OCI-LY7 (cell line): Measurements from ENCODE around the gene F2RL3.

Experiments
- CTCF ChIP-seq: fragments of 200-600 bp; sonication (generic); conservative IDR thresholded peaks from 2 replicates; pipeline ENCODE4 v1.5.1; 2014; ENCODE audit warnings: mild to moderate bottlenecking, antibody characterized with exemption, low read length, moderate library complexity, mixed read lengths
- EZH2phosphoT487 ChIP-seq: fragments of 200-600 bp; sonication (generic); IDR thresholded peaks from 2 replicates; pipeline ENCODE4 v1.6.1; 2018; ENCODE audit warnings: low read depth, borderline replicate concordance, mild to moderate bottlenecking, mixed run types, antibody characterized with exemption, low read length, moderate library complexity, mixed read lengths

DNA sequence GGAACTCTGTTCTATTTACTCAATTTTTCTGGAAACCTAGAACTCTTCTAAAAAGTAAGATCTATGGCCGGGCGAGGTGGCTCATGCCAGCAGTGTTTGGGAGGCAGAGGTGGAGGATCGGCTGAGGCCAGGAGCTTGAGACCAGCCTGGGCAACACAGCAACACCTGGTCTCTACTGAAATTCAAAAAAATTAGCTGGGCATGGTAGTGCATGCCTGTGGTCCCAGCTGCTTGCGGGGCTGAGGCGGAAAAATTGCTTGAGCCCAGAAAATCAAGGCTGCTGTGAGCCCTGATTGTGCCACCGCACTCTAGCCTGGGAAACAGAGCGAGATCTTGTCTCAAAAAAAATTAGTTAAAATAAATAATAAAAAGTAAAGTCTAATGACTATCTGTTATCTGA, 28.6 kb downstream of the F2RL3 start:
- TF ChIP-seq CTCF (no peak), EZH2phosphoT487 (no peak)
